HEK293 (cell line): ENCODE measurements around the gene PBXIP1.

Source experiments
- CTCF ChIA-PET: fragments of 350-600 bp; formaldehyde crosslinking; extraction: SDS; loops from one replicate; lab custom pipeline; 2021; ENCODE audit warnings: antibody characterized with exemption; lab: Yijun Ruan, JAX
- POLR2A ChIA-PET: fragments of 300-600 bp; formaldehyde crosslinking; extraction: SDS; loops from one replicate; lab custom pipeline; 2020; ENCODE audit warnings: antibody characterized with exemption, inconsistent platforms; lab: Yijun Ruan, JAX
- H3K27ac ChIP-seq: fragments of 200-500 bp; sonication (Bioruptor generic); 2 replicates; pipeline ENCODE4 v1.5.1; 2014; ENCODE audit warnings: low read depth, low read length, control low read depth, inconsistent platforms; ENCODE audit errors: extremely low read depth
- H3K36me3 ChIP-seq, 2 experiments: fragments of 200-500 bp in 1 of 2; sonication (Bioruptor generic) in 1 of 2; 1 replicate in 1 of 2; 2 replicates in 1 of 2; pipeline ENCODE4 v1.5.1; 2014 to 2017; ENCODE audit warnings: inconsistent platforms in 2 of 2, low read length in 2 of 2; ENCODE audit not compliant: control insufficient read depth in 2 of 2, insufficient read depth in 1 of 2
- H3K4me1 ChIP-seq: fragments of 200-500 bp; sonication (Bioruptor generic); 2 replicates; pipeline ENCODE4 v1.5.1; 2014; ENCODE audit warnings: mild to moderate bottlenecking, low read length, inconsistent platforms; ENCODE audit not compliant: control insufficient read depth, insufficient read depth
- H3K4me3 ChIP-seq: 2 replicates; pipeline ENCODE4 v1.5.1; 2011; ENCODE audit warnings: low read depth, mild to moderate bottlenecking, control low read depth, low read length, moderate library complexity
- H3K9me3 ChIP-seq: fragments of 200-500 bp; sonication (Bioruptor generic); 2 replicates; pipeline ENCODE4 v1.5.1; 2014; ENCODE audit warnings: low read depth, low read length, inconsistent platforms; ENCODE audit not compliant: control insufficient read depth, insufficient read depth
- HOXD13 ChIP-seq: sonication (generic); formaldehyde crosslinking; IDR thresholded peaks from 2 replicates; pipeline ENCODE4 v1.8.0; 2022; ENCODE audit warnings: missing genetic modification reagents, borderline replicate concordance
- KLF16 ChIP-seq: fragments of 450-650 bp; formaldehyde crosslinking; IDR thresholded peaks from 2 replicates; pipeline ENCODE4 v1.5.1; 2017; ENCODE audit warnings: missing biosample characterization, missing genetic modification characterization
- SP2 ChIP-seq: fragments of 450-650 bp; formaldehyde crosslinking; IDR thresholded peaks from 2 replicates; pipeline ENCODE4 v1.5.1; 2016; ENCODE audit warnings: missing biosample characterization, missing genetic modification characterization
- YY1 ChIP-seq: fragments of 450-650 bp; formaldehyde crosslinking; IDR thresholded peaks from 2 replicates; pipeline ENCODE4 v1.5.1; 2018; ENCODE audit warnings: missing biosample characterization, missing genetic modification characterization
- ZBTB20 ChIP-seq: fragments of 450-650 bp; formaldehyde crosslinking; IDR thresholded peaks from 2 replicates; pipeline ENCODE4 v1.5.1; 2016; ENCODE audit warnings: missing biosample characterization, missing genetic modification characterization
- ZNF10 ChIP-seq: fragments of 450-650 bp; formaldehyde crosslinking; IDR thresholded peaks from 2 replicates; pipeline ENCODE4 v1.5.1; 2017; ENCODE audit warnings: missing biosample characterization, missing genetic modification characterization
- ZNF146 ChIP-seq: fragments of 450-650 bp; formaldehyde crosslinking; IDR thresholded peaks from 2 replicates; pipeline ENCODE4 v1.5.1; 2016; ENCODE audit warnings: missing biosample characterization, missing genetic modification characterization
- ZNF202 ChIP-seq: fragments of 450-650 bp; formaldehyde crosslinking; IDR thresholded peaks from 2 replicates; pipeline ENCODE4 v1.5.1; 2016; ENCODE audit warnings: missing biosample characterization, missing genetic modification characterization, borderline replicate concordance
- ZNF214 ChIP-seq: fragments of 450-650 bp; formaldehyde crosslinking; IDR thresholded peaks from 2 replicates; pipeline ENCODE4 v1.5.1; 2017; ENCODE audit warnings: missing biosample characterization, mild to moderate bottlenecking, missing genetic modification characterization, borderline replicate concordance
- ZNF239 ChIP-seq: fragments of 450-650 bp; formaldehyde crosslinking; IDR thresholded peaks from 2 replicates; pipeline ENCODE4 v1.5.1; 2016; ENCODE audit warnings: missing biosample characterization, missing genetic modification characterization
- ZNF292 ChIP-seq: fragments of 450-650 bp; formaldehyde crosslinking; IDR thresholded peaks from 2 replicates; pipeline ENCODE4 v1.5.1; 2016; ENCODE audit warnings: low read depth, missing biosample characterization, missing genetic modification characterization, borderline replicate concordance
- ZNF324 ChIP-seq: fragments of 450-650 bp; formaldehyde crosslinking; IDR thresholded peaks from 2 replicates; pipeline ENCODE4 v1.5.1; 2016; ENCODE audit warnings: missing biosample characterization, missing genetic modification characterization
- ZNF37A ChIP-seq: fragments of 450-650 bp; IDR thresholded peaks from 2 replicates; pipeline ENCODE4 v1.5.1; 2018; ENCODE audit warnings: missing biosample characterization, missing genetic modification characterization
- ZNF404 ChIP-seq: fragments of 450-650 bp; formaldehyde crosslinking; IDR thresholded peaks from 2 replicates; pipeline ENCODE4 v1.5.1; 2017; ENCODE audit warnings: missing biosample characterization, missing genetic modification characterization
- ZNF529 ChIP-seq: fragments of 450-650 bp; formaldehyde crosslinking; IDR thresholded peaks from 2 replicates; pipeline ENCODE4 v1.5.1; 2017; ENCODE audit warnings: missing genetic modification characterization, missing biosample characterization; ENCODE audit not compliant: insufficient replicate concordance
- ZNF670 ChIP-seq: fragments of 450-650 bp; formaldehyde crosslinking; IDR thresholded peaks from 2 replicates; pipeline ENCODE4 v1.5.1; 2016; ENCODE audit warnings: missing biosample characterization, missing genetic modification characterization, low read depth
- ZNF707 ChIP-seq: fragments of 450-650 bp; formaldehyde crosslinking; IDR thresholded peaks from 2 replicates; pipeline ENCODE4 v1.5.1; 2016; ENCODE audit warnings: missing biosample characterization, missing genetic modification characterization
- ZNF837 ChIP-seq: fragments of 450-650 bp; formaldehyde crosslinking; IDR thresholded peaks from 2 replicates; pipeline ENCODE4 v1.5.1; 2016; ENCODE audit warnings: missing biosample characterization, missing genetic modification characterization
- ZNF843 ChIP-seq: fragments of 450-650 bp; formaldehyde crosslinking; IDR thresholded peaks from 2 replicates; pipeline ENCODE4 v1.5.1; 2016; ENCODE audit warnings: missing biosample characterization, missing genetic modification characterization
- ZSCAN18 ChIP-seq: fragments of 450-650 bp; formaldehyde crosslinking; IDR thresholded peaks from 2 replicates; pipeline ENCODE4 v1.5.1; 2016; ENCODE audit warnings: missing biosample characterization, missing genetic modification characterization
- TF ChIP-seq, protein P1 (sequence below): fragments of 450-650 bp; formaldehyde crosslinking; IDR thresholded peaks from 2 replicates; pipeline ENCODE4 v1.5.1; 2017; ENCODE audit warnings: missing biosample characterization, missing genetic modification characterization
- TF ChIP-seq, protein P2 (sequence below): fragments of 450-650 bp; formaldehyde crosslinking; IDR thresholded peaks from 2 replicates; pipeline ENCODE4 v1.5.1; 2017; ENCODE audit warnings: missing biosample characterization, mild to moderate bottlenecking, missing genetic modification characterization, moderate library complexity
- TF ChIP-seq, protein P3 (sequence below): fragments of 450-650 bp; formaldehyde crosslinking; IDR thresholded peaks from 2 replicates; pipeline ENCODE4 v1.5.1; 2016; ENCODE audit warnings: missing biosample characterization, missing genetic modification characterization

The PBXIP1 gene

GRCh38 chr1:154926201-154926600, 29.7 kb downstream of the PBXIP1 start:
- ChIA-PET CTCF (interaction anchor here (0.5 kb wide), 1 partner anchor 87 kb away, joined by 3 read pairs; no protein-coding TSS in a partner anchor), POLR2A (no interaction called here)
- H3K4me1 ChIP-seq = no peaks in the 10 kb centered on the region
- H3K27ac ChIP-seq = no peak overlapping the region
- H3K36me3 ChIP-seq = peaks cover 4 to 70% of the 10 kb centered on the region in 2 experiments; a peak in 2 of 3 replicates
- H3K9me3 ChIP-seq = no peaks in the 10 kb centered on the region
- no peak overlapping the region for H3K4me3 ChIP-seq
- TF ChIP-seq ZNF239 (tag by site-specific recombination) (no peak), ZNF292 (tag by site-specific recombination) (no peak), ZNF202 (tag by site-specific recombination) (no peak), HOXD13 (no peak), ZNF837 (tag by site-specific recombination) (no peak), ZNF146 (tag by site-specific recombination) (no peak), ZNF37A (tag by site-specific recombination) (no peak), ZNF10 (no peak), ZNF214 (tag by site-specific recombination) (no peak), SP2 (no peak), ZNF670 (tag by site-specific recombination) (no peak), ZNF707 (no peak), ZNF324 (tag by site-specific recombination) (no peak), ZBTB20 (tag by site-specific recombination) (no peak), KLF16 (tag by site-specific recombination) (no peak), ZNF843 (tag by site-specific recombination) (no peak), ZNF529 (tag by site-specific recombination) (no peak)
- TF ChIP-seq, protein P1, sequence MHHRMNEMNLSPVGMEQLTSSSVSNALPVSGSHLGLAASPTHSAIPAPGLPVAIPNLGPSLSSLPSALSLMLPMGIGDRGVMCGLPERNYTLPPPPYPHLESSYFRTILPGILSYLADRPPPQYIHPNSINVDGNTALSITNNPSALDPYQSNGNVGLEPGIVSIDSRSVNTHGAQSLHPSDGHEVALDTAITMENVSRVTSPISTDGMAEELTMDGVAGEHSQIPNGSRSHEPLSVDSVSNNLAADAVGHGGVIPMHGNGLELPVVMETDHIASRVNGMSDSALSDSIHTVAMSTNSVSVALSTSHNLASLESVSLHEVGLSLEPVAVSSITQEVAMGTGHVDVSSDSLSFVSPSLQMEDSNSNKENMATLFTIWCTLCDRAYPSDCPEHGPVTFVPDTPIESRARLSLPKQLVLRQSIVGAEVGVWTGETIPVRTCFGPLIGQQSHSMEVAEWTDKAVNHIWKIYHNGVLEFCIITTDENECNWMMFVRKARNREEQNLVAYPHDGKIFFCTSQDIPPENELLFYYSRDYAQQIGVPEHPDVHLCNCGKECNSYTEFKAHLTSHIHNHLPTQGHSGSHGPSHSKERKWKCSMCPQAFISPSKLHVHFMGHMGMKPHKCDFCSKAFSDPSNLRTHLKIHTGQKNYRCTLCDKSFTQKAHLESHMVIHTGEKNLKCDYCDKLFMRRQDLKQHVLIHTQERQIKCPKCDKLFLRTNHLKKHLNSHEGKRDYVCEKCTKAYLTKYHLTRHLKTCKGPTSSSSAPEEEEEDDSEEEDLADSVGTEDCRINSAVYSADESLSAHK (tag by site-specific recombination) = no peak

DNA sequence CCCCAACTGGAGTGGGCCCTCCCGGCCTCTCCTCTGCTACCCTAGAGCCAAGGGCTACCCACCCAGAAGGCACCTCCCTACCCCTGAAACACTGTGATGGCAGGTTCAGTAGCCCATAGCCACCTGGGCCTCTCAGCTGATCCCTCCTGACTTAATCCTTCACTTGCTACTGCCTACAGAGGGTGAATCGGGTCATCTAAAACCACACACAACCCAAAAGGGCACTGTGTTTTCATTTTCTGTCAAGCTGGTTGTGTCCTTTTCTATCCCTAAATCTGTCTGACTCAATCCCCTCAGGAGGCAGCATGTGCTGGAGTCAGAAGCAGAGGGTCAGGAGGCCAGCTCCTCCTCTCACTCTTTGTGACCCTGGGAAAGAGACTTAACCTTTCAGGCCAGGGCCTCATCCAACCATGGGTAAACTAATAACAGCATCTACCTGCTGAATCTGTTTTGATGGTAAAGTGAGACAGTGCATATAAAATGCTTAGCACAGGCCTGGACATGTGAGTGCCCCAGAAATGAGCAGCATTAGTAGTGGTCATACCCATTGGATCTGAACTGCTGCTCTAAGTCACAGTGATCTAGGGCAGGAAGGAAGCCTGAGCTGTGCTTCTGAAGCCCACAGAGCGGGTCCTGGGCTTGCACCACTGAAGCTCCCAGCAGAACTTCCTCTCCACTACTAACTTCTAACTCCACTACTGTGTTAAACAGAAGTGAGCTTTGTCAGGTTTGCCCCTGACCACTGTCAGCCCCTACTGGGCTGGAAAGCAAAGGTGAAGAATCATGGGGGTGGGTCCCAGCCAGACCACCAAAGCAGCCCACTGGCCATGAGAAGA, 30.3 kb downstream of the PBXIP1 start:
- CTCF ChIA-PET = interaction anchor here (1.1 kb wide), 1 partner anchor 11 kb away, joined by 3 read pairs; the partner anchor contains the start of gene PMVK
- Histone ChIP-seq H3K27ac (no peak overlapping the region), H3K4me1 (no peaks in the 10 kb centered on the region), H3K9me3 (no peaks in the 10 kb centered on the region), H3K4me3 (no peak overlapping the region), H3K36me3 (peaks cover 4 to 67% of the 10 kb centered on the region in 2 experiments; a peak in 2 of 3 replicates)
- POLR2A ChIA-PET = no interaction called here
- TF ChIP-seq, protein P2, sequence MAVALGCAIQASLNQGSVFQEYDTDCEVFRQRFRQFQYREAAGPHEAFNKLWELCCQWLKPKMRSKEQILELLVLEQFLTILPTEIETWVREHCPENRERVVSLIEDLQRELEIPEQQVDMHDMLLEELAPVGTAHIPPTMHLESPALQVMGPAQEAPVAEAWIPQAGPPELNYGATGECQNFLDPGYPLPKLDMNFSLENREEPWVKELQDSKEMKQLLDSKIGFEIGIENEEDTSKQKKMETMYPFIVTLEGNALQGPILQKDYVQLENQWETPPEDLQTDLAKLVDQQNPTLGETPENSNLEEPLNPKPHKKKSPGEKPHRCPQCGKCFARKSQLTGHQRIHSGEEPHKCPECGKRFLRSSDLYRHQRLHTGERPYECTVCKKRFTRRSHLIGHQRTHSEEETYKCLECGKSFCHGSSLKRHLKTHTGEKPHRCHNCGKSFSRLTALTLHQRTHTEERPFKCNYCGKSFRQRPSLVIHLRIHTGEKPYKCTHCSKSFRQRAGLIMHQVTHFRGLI = no peak
- TF ChIP-seq ZSCAN18 (tag by site-specific recombination) = no peak
- TF ChIP-seq, protein P1 (tag by site-specific recombination) = no peak
- TF ChIP-seq, protein P3, sequence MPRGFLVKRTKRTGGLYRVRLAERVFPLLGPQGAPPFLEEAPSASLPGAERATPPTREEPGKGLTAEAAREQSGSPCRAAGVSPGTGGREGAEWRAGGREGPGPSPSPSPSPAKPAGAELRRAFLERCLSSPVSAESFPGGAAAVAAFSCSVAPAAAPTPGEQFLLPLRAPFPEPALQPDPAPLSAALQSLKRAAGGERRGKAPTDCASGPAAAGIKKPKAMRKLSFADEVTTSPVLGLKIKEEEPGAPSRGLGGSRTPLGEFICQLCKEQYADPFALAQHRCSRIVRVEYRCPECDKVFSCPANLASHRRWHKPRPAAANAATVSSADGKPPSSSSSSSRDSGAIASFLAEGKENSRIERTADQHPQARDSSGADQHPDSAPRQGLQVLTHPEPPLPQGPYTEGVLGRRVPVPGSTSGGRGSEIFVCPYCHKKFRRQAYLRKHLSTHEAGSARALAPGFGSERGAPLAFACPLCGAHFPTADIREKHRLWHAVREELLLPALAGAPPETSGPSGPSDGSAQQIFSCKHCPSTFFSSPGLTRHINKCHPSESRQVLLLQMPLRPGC (tag by site-specific recombination) = no peak
- no peak for TF ChIP-seq YY1 (tag by site-specific recombination)
- no peak for TF ChIP-seq ZNF404
